Measurements from ENCODE around the gene POTEJ. TPM values are rescaled to one million over a fixed set of nuclear protein-coding genes. Genes with fewer than 3 reads are reported as not detected.

The POTEJ gene
- total RNA-seq: not detected in 2 replicates

DNA sequence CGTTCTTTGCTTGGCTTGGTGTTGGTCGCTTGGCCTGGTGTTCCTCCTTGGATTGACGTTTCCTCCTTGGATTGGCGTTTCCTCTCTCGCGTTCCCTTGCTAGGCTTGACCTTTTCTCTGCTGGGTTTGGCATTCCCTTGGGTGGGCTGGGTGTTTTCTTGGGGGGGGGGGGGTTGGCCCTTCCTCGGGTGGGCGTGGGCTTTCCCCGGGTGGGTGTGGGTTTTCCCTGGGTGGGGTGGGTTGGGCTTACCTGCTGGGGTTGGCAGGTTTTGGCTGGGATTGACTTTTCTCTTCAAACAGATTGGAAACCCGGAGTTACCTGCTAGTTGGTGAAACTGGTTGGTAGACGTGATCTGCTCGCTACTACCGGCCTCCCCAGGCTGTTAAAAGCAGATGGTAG is at the start of gene POTEJ:
Gene POTEJ, plus strand, starts transcription at position 301 of the 400 bp plus-strand sequence. Its CDS starts 93 bp downstream, at position 394.

DNA sequence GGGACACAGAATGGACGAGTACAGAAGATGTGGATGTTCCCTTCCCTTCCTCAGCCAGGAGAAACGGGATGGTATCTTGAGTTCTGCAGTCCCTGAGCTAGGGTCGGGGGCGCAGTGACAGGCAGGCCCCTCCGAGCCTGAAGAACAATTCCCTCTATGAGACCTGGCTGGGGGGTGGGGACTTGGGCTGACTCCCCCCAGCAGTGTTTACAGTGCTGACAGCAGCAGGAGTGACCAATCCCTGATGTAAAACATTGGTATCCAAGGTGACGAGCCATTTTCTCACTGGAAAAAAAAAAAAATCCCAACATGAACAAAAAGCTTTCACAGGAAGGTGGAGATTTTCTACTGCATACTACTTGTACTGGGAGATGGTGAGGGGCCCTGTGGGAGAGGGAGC is 11.8 kb upstream of the POTEJ start, which contains the start of gene CFC1:
Gene CFC1, minus strand, starts transcription at position 183 of the 400 bp plus-strand sequence. CDS start 288 bp downstream, outside the sequence.

Other genes starting within 250 kb of the POTEJ start
- not detected in 2 replicates for gene POTEI, start 102.1 kb upstream of the POTEJ start, total RNA-seq
- not detected in 2 replicates for gene CFC1B, start 90.2 kb upstream of the POTEJ start, total RNA-seq
- not detected in 2 replicates for gene CFC1, start 11.9 kb upstream of the POTEJ start, total RNA-seq
- gene GPR148, start 117.6 kb downstream of the POTEJ start, total RNA-seq: not detected in 2 replicates
- gene AMER3, start 144.1 kb downstream of the POTEJ start, total RNA-seq: not detected in 2 replicates
- gene ARHGEF4, start 225.5 kb downstream of the POTEJ start, total RNA-seq: 50.6 and 66.1 TPM in 2 replicates

Data from tracheal epithelial cell (primary cell).